Raji (cell line): ENCODE measurements around the gene PPP1R3A.

Source experiments
- POLR2A ChIP-seq: IDR thresholded peaks from 2 replicates; pipeline ENCODE4 v1.6.1; 2011; ENCODE audit warnings: low read depth, low read length, control low read depth; ENCODE audit not compliant: insufficient read depth

Gene PPP1R3A

GRCh38 chr7:113890331-113891030, 28.3 kb downstream of the PPP1R3A start:
- no peak for TF ChIP-seq POLR2A

GRCh38 chr7:113883096-113883495, 35.7 kb downstream of the PPP1R3A start:
- no peak for TF ChIP-seq POLR2A

GRCh38 chr7:113880559-113880958, 38.2 kb downstream of the PPP1R3A start:
- no peak for TF ChIP-seq POLR2A

GRCh38 chr7:113878394-113878992, 40.3 kb downstream of the PPP1R3A start:
- no peak for TF ChIP-seq POLR2A

- no peak for TF ChIP-seq POLR2A
Observed at GRCh38 chr7:113875224-113875623, 43.6 kb downstream of the PPP1R3A start.

- no peak for TF ChIP-seq POLR2A
Observed at GRCh38 chr7:113873554-113874151, 45.2 kb downstream of the PPP1R3A start.

- TF ChIP-seq POLR2A, result no peak
Observed at GRCh38 chr7:113872981-113873380, 45.8 kb downstream of the PPP1R3A start.

- no peak for TF ChIP-seq POLR2A
Observed at GRCh38 chr7:113867325-113867724, 51.5 kb downstream of the PPP1R3A start.

GRCh38 chr7:113856010-113856409, 62.8 kb downstream of the PPP1R3A start:
- TF ChIP-seq POLR2A, result no peak

GRCh38 chr7:113840954-113841353, 77.9 kb downstream of the PPP1R3A start:
- no peak for TF ChIP-seq POLR2A

- no peak for TF ChIP-seq POLR2A
Observed at GRCh38 chr7:113835367-113835766, 83.4 kb downstream of the PPP1R3A start.

GRCh38 chr7:113832196-113832745, 86.5 kb downstream of the PPP1R3A start:
- TF ChIP-seq POLR2A, result no peak

- no peak for TF ChIP-seq POLR2A
Observed at GRCh38 chr7:113831556-113831955, 87.3 kb downstream of the PPP1R3A start.

- TF ChIP-seq POLR2A, result no peak
Observed at GRCh38 chr7:113828581-113828980, 90.2 kb downstream of the PPP1R3A start.
